H1 (cell line): ENCODE results near the gene VPS25. TPM values are rescaled to one million over a fixed set of nuclear protein-coding genes. Genes with fewer than 3 reads are reported as not detected.

ENCODE experiments used
- CTCF ChIA-PET: fragments of 300-600 bp; sonication (Branson Sonifier 250); formaldehyde crosslinking; loops from one replicate; lab custom pipeline; 2021; ENCODE audit not compliant: partially characterized antibody; lab: Charles Lee
- POLR2A ChIA-PET: fragments of 300-600 bp; sonication (Branson Sonifier 250); formaldehyde crosslinking; loops from one replicate; lab custom pipeline; 2021; ENCODE audit warnings: inconsistent platforms; ENCODE audit not compliant: partially characterized antibody; lab: Charles Lee
- DNase-seq, 2 experiments: peaks; one replicate each; pipeline versions ENCODE4 v3.0.0 to v3.0.0-alpha.2; 2010 to 2022; ENCODE audit warnings: low spot score in 2 of 2, low read depth in 1 of 2, mixed read lengths in 1 of 2
- FAIRE-seq: peaks from 2 replicates; lab custom pipeline; 2011; peaks lifted over from hg19 to GRCh38; lab: Jason Lieb, UNC
- H2AFZ ChIP-seq: 2 replicates; pipeline ENCODE4 v1.8.1; 2012; ENCODE audit warnings: low read length, inconsistent platforms
- H2AK5ac ChIP-seq: 2 replicates; pipeline ENCODE4 v1.6.1; 2013; ENCODE audit warnings: low read depth, low read length
- H2BK120ac ChIP-seq: replicated peaks from 2 replicates; pipeline ENCODE3; 2013; ENCODE audit warnings: low read depth, low read length, inconsistent platforms
- H2BK12ac ChIP-seq: 2 replicates; pipeline ENCODE4 v1.6.1; 2013; ENCODE audit warnings: low read depth, low read length
- H2BK15ac ChIP-seq: 2 replicates; pipeline ENCODE4 v1.6.1; 2013; ENCODE audit warnings: low read length
- H2BK20ac ChIP-seq: 2 replicates; pipeline ENCODE4 v1.6.1; 2013; ENCODE audit warnings: low read length
- H2BK5ac ChIP-seq: 2 replicates; pipeline ENCODE4 v1.6.1; 2013; ENCODE audit warnings: low read depth, low read length
- H3K14ac ChIP-seq: 2 replicates; pipeline ENCODE4 v1.6.1; 2013; ENCODE audit warnings: inconsistent platforms; ENCODE audit not compliant: insufficient read length
- H3K18ac ChIP-seq: 2 replicates; pipeline ENCODE4 v1.6.1; 2013; ENCODE audit warnings: low read length; ENCODE audit errors: extremely low read depth
- H3K23ac ChIP-seq: 2 replicates; pipeline ENCODE4 v1.6.1; 2013; ENCODE audit warnings: inconsistent platforms; ENCODE audit not compliant: insufficient read length
- H3K23me2 ChIP-seq: 2 replicates; pipeline ENCODE4 v1.6.1; 2013; ENCODE audit warnings: low read depth, low read length
- H3K27ac ChIP-seq: 2 replicates; pipeline ENCODE4 v1.6.1; 2011; ENCODE audit warnings: low read depth, low read length, inconsistent platforms
- H3K27me3 ChIP-seq, 4 experiments: replicated peaks in 1 of 4; 1 replicate in 1 of 4; 2 replicates in 3 of 4; pipeline versions ENCODE4 v1.6.1 to v1.8.1; 2011 to 2013; ENCODE audit warnings: low read length in 3 of 4, mild to moderate bottlenecking in 3 of 4, inconsistent platforms in 2 of 4, mixed read lengths in 2 of 4, moderate library complexity in 1 of 4; ENCODE audit not compliant: control insufficient read depth in 3 of 4, insufficient read depth in 3 of 4; ENCODE audit errors: extremely low read depth in 1 of 4
- H3K36me3 ChIP-seq, 4 experiments: 2 replicates each; pipeline versions ENCODE4 v1.6.1 to v1.8.1; 2011 to 2013; ENCODE audit warnings: mild to moderate bottlenecking in 4 of 4, low read length in 3 of 4, moderate library complexity in 2 of 4, control low read depth in 1 of 4, inconsistent platforms in 1 of 4; ENCODE audit not compliant: insufficient read depth in 4 of 4, control insufficient read depth in 2 of 4
- H3K4ac ChIP-seq: replicated peaks from 2 replicates; pipeline ENCODE3; 2013; ENCODE audit warnings: low read length, low read depth, mixed read lengths, inconsistent platforms; ENCODE audit not compliant: insufficient read length
- H3K4me1 ChIP-seq, 4 experiments: replicated peaks in 1 of 4; 1 replicate in 1 of 4; 2 replicates in 3 of 4; pipeline versions ENCODE4 v1.6.1 to v1.8.1; 2011 to 2013; ENCODE audit warnings: low read length in 3 of 4, inconsistent platforms in 2 of 4, mixed read lengths in 1 of 4; ENCODE audit not compliant: insufficient read depth in 4 of 4, control insufficient read depth in 3 of 4
- H3K4me2 ChIP-seq, 2 experiments: 2 replicates each; pipeline versions ENCODE4 v1.6.1 to v1.8.1; 2011 to 2013; ENCODE audit warnings: low read depth in 2 of 2, low read length in 2 of 2, control low read depth in 1 of 2, inconsistent platforms in 1 of 2, mild to moderate bottlenecking in 1 of 2; ENCODE audit not compliant: insufficient read depth in 1 of 2
- H3K4me3 ChIP-seq, 4 experiments: fragments of 200-600, 300-600 bp in 1 of 4; sonication (generic), shearing (Covaris generic), sonication (Bioruptor Twin) in 1 of 4; 2 replicates each; pipeline versions ENCODE4 v1.5.1 to v1.8.1; 2011 to 2016; ENCODE audit warnings: low read length in 4 of 4, low read depth in 3 of 4, control low read depth in 2 of 4, inconsistent platforms in 2 of 4, mild to moderate bottlenecking in 2 of 4, mixed read lengths in 1 of 4, moderate library complexity in 1 of 4; ENCODE audit not compliant: insufficient read depth in 2 of 4; ENCODE audit errors: extremely low read depth in 1 of 4
- H3K56ac ChIP-seq: replicated peaks from 2 replicates; pipeline ENCODE3; 2013; ENCODE audit warnings: low read depth, mild to moderate bottlenecking, mixed read lengths, low read length, inconsistent platforms; ENCODE audit not compliant: insufficient read length
- H3K79me1 ChIP-seq: 2 replicates; pipeline ENCODE4 v1.6.1; 2013; ENCODE audit warnings: low read depth, low read length, control low read depth
- H3K79me2 ChIP-seq, 2 experiments: 2 replicates each; pipeline versions ENCODE4 v1.6.1 to v1.8.1; 2012 to 2013; ENCODE audit warnings: low read length in 2 of 2, mild to moderate bottlenecking in 2 of 2, inconsistent platforms in 1 of 2; ENCODE audit not compliant: insufficient read depth in 2 of 2, control insufficient read depth in 1 of 2
- H3K9ac ChIP-seq, 4 experiments: replicated peaks in 1 of 4; 1 replicate in 1 of 4; 2 replicates in 3 of 4; pipeline versions ENCODE4 v1.6.1 to v1.8.1; 2011 to 2013; ENCODE audit warnings: low read depth in 3 of 4, low read length in 3 of 4, control low read depth in 2 of 4, mild to moderate bottlenecking in 2 of 4, moderate library complexity in 2 of 4, inconsistent platforms in 1 of 4; ENCODE audit errors: extremely low read depth in 1 of 4
- H3K9me3 ChIP-seq, 2 experiments: 2 replicates each; pipeline versions ENCODE4 v1.6.1 to v1.8.1; 2012 to 2013; ENCODE audit warnings: mild to moderate bottlenecking in 2 of 2, moderate library complexity in 2 of 2, control low read depth in 1 of 2, inconsistent platforms in 1 of 2, low read depth in 1 of 2, low read length in 1 of 2, mixed read lengths in 1 of 2; ENCODE audit not compliant: insufficient read depth in 2 of 2
- H4K20me1 ChIP-seq, 2 experiments: replicated peaks in 1 of 2; 2 replicates each; pipeline versions ENCODE3 to v1.8.1; 2011 to 2013; ENCODE audit warnings: inconsistent platforms in 2 of 2, low read length in 2 of 2, mild to moderate bottlenecking in 1 of 2; ENCODE audit not compliant: insufficient read depth in 2 of 2, control insufficient read depth in 1 of 2
- H4K5ac ChIP-seq: 2 replicates; pipeline ENCODE4 v1.6.1; 2013; ENCODE audit warnings: low read length, low read depth, mixed read lengths, inconsistent platforms; ENCODE audit not compliant: insufficient read length
- H4K8ac ChIP-seq: 2 replicates; pipeline ENCODE4 v1.8.0; 2013; ENCODE audit warnings: mild to moderate bottlenecking, moderate library complexity, low read length, inconsistent platforms; ENCODE audit not compliant: insufficient read depth; ENCODE audit errors: extremely low read depth
- H4K91ac ChIP-seq: replicated peaks from 2 replicates; pipeline ENCODE3; 2013; ENCODE audit warnings: low read length, mixed read lengths, inconsistent platforms; ENCODE audit not compliant: insufficient read length
- BRCA1 ChIP-seq: IDR thresholded peaks from 2 replicates; pipeline ENCODE4 v1.6.1; 2012; ENCODE audit warnings: low read depth, low read length, improper control_type of control experiment
- WGBS, 2 experiments: shearing (Covaris generic) in 1 of 2; methylation state at CpG; one replicate each; pipeline versions ENCODE4 v1.1.6 to v1.1.7; 2013 to 2015; ENCODE audit warnings: low lambda C conversion rate in 2 of 2, mixed read lengths in 2 of 2, inconsistent platforms in 1 of 2, low coverage in 1 of 2, missing lambda C conversion rate in 1 of 2; ENCODE audit not compliant: insufficient replicate concordance in 2 of 2, insufficient coverage in 1 of 2, insufficient read length in 1 of 2; ENCODE audit errors: extremely low coverage in 1 of 2, missing lambda C conversion rate in 1 of 2; 5-methylcytosine and 5-hydroxymethylcytosine counted together
- microRNA-seq, 2 experiments: library from miRNA; unstranded; fragments of <30 nt; microRNA quantifications; one replicate each; pipeline versions ENCODE4 to v1.2.0, GENCODE V29; 2016 to 2020; ENCODE audit warnings: borderline microRNAs expressed in 2 of 2, borderline number of aligned reads in 2 of 2, borderline replicate concordance in 1 of 2
- polyA plus RNA-seq, 7 experiments: library from polyadenylated mRNA; depleted of rRNA in 3 of 7; stranded (reverse) in 5 of 7; unstranded in 2 of 7; fragments of >200 nt in 5 of 7; fragments of 200-250 nt in 2 of 7; gene quantifications; 1 replicate in 5 of 7; 2 replicates in 1 of 7; 4 replicates in 1 of 7; pipeline versions ENCODE4 v1.2.1 to v1.2.3, GENCODE V29; 2011 to 2013; ENCODE audit warnings: missing spikeins in 2 of 7, mixed read lengths in 2 of 7
- small RNA-seq: library from polyadenylated mRNA; stranded (forward); fragments of <200 nt; extraction: miRNeasy Mini kit (QIAGEN cat#:217004); gene quantifications from one replicate; pipeline ENCODE3, GENCODE V24; 2013; ENCODE audit not compliant: insufficient read depth
- total RNA-seq: library from RNA; stranded (reverse); fragmentation: NEBNext Ultra II Directional; extraction: Animal tissue kit (Norgen Biotek cat#: 25700); gene quantifications from 2 replicates; pipeline ENCODE4 v1.2.1, GENCODE V29; 2021

The VPS25 gene
- total and polyA plus RNA-seq, 2 of the 8 experiments (the other 6 are each of a cell fraction or from before 2014, with no cell fraction given): 88.2 to 188 TPM

GRCh38 chr17:42827472-42827871 lies 54.2 kb downstream of the VPS25 start:
- DNase-seq (no peak), FAIRE-seq (no peak)
- no peak overlapping the region for H3K4me2 ChIP-seq
- H2BK12ac ChIP-seq: no peak overlapping the region
- peaks cover 0 to 8% of the 10 kb centered on the region in 2 experiments; a peak in 2 of 4 replicates for H3K79me2 ChIP-seq
- H3K23me2 ChIP-seq: peaks cover 5% of the 10 kb centered on the region
- H3K56ac ChIP-seq: no peak overlapping the region
- H2AK5ac ChIP-seq: no peak overlapping the region
- H2BK120ac ChIP-seq: no peak overlapping the region
- no peak overlapping the region for H2AFZ ChIP-seq
- POLR2A ChIA-PET: no interaction called here
- no peak overlapping the region for H4K8ac ChIP-seq
- H4K91ac ChIP-seq: no peak overlapping the region
- H3K27ac ChIP-seq: no peak overlapping the region
- no peak overlapping the region for H2BK15ac ChIP-seq
- H3K27me3 ChIP-seq: no peaks in the 10 kb centered on the region
- H2BK20ac ChIP-seq: no peak overlapping the region
- no peak overlapping the region for H3K4ac ChIP-seq
- no peaks in the 10 kb centered on the region for H3K36me3 ChIP-seq
- no peak overlapping the region for H3K9ac ChIP-seq
- no peak overlapping the region for H4K5ac ChIP-seq
- no peaks in the 10 kb centered on the region for H4K20me1 ChIP-seq
- no peak overlapping the region for H2BK5ac ChIP-seq
- H3K9me3 ChIP-seq: no peaks in the 10 kb centered on the region
- H3K14ac ChIP-seq: no peak overlapping the region
- TF ChIP-seq BRCA1: no peak
- 86% methylated on average over 1 of the region's 1 CpG; no CpG with 5 or more reads in 1 of the 2 experiments for WGBS, 2 experiments
- H3K23ac ChIP-seq: no peak overlapping the region
- CTCF ChIA-PET: interaction anchor here (1.5 kb wide), 1 partner anchor 21 kb away, joined by 3 read pairs; no protein-coding TSS in a partner anchor
- peaks cover 5% of the 10 kb centered on the region; the same call in 1 of the 2 replicates for H3K79me1 ChIP-seq
- peaks cover 0 to 2% (median 0%) of the 10 kb centered on the region in 4 experiments; a peak in 3 of 7 replicates for H3K4me1 ChIP-seq
- no peak overlapping the region for H3K4me3 ChIP-seq
- no peak overlapping the region for H3K18ac ChIP-seq

Small RNAs within 50 kb of the gene (microRNA-seq; reads per million reads assigned to microRNA genes)
- gene MIR6781: 0 to 0.46 reads per million in 2 experiments

Small RNAs within 50 kb of the gene (small RNA-seq; reads per million reads assigned to genes)
- gene HMGN2P15: not detected
- 0.51 reads per million for gene MIR6781

Other genes with a start within 250 kb of the VPS25 start
- gene NAGLU, start 237.2 kb upstream of the VPS25 start, total RNA-seq: 19.4 and 21.3 TPM in 2 replicates
- 21.6 and 34.5 TPM in 2 replicates for gene NAGLU, start 237.2 kb upstream of the VPS25 start, polyA plus RNA-seq (2011; rRNA removed)
- 0.88 and 1.1 TPM in 2 replicates for gene HSD17B1, start 220.5 kb upstream of the VPS25 start, total RNA-seq
- gene HSD17B1, start 220.5 kb upstream of the VPS25 start, polyA plus RNA-seq (2011; rRNA removed): 1.0 and 1.8 TPM in 2 replicates
- gene COASY, start 211.3 kb upstream of the VPS25 start, total RNA-seq: 100 and 109 TPM in 2 replicates
- gene COASY, start 211.3 kb upstream of the VPS25 start, polyA plus RNA-seq (2011; rRNA removed): 64.5 and 110 TPM in 2 replicates
- gene MLX, start 206.3 kb upstream of the VPS25 start, total RNA-seq: 27.5 and 34.2 TPM in 2 replicates
- 25.4 and 27.0 TPM in 2 replicates for gene MLX, start 206.3 kb upstream of the VPS25 start, polyA plus RNA-seq (2011; rRNA removed)
- 21.9 and 22.7 TPM in 2 replicates for gene PSMC3IP, start 195.7 kb upstream of the VPS25 start, total RNA-seq
- gene PSMC3IP, start 195.7 kb upstream of the VPS25 start, polyA plus RNA-seq (2011; rRNA removed): 9.5 and 11.5 TPM in 2 replicates
- gene RETREG3, start 164.1 kb upstream of the VPS25 start, total RNA-seq: 39.6 and 42.6 TPM in 2 replicates
- gene RETREG3, start 164.1 kb upstream of the VPS25 start, polyA plus RNA-seq (2011; rRNA removed): 23.7 and 27.0 TPM in 2 replicates
- gene TUBG1, start 163.8 kb upstream of the VPS25 start, total RNA-seq: 107 and 109 TPM in 2 replicates
- 208 and 276 TPM in 2 replicates for gene TUBG1, start 163.8 kb upstream of the VPS25 start, polyA plus RNA-seq (2011; rRNA removed)
- gene TUBG2, start 114.2 kb upstream of the VPS25 start, total RNA-seq: 13.0 and 14.8 TPM in 2 replicates
- gene TUBG2, start 114.2 kb upstream of the VPS25 start, polyA plus RNA-seq (2011; rRNA removed): 16.6 and 31.2 TPM in 2 replicates
- gene PLEKHH3, start 96.5 kb upstream of the VPS25 start, total RNA-seq: 11.1 and 13.7 TPM in 2 replicates
- 13.5 and 23.7 TPM in 2 replicates for gene PLEKHH3, start 96.5 kb upstream of the VPS25 start, polyA plus RNA-seq (2011; rRNA removed)
- gene CCR10, start 91.6 kb upstream of the VPS25 start, total RNA-seq: 0.75 and 1.1 TPM in 2 replicates
- 4.0 and 5.7 TPM in 2 replicates for gene CCR10, start 91.6 kb upstream of the VPS25 start, polyA plus RNA-seq (2011; rRNA removed)
- 4.7 and 5.2 TPM in 2 replicates for gene CNTNAP1, start 90.9 kb upstream of the VPS25 start, total RNA-seq
- gene CNTNAP1, start 90.9 kb upstream of the VPS25 start, polyA plus RNA-seq (2011; rRNA removed): 10.0 and 13.5 TPM in 2 replicates
- gene EZH1, start 28.4 kb upstream of the VPS25 start, total RNA-seq: 18.5 and 20.8 TPM in 2 replicates
- 17.4 and 22.9 TPM in 2 replicates for gene EZH1, start 28.4 kb upstream of the VPS25 start, polyA plus RNA-seq (2011; rRNA removed)
- gene RAMP2, start 12.2 kb upstream of the VPS25 start, total RNA-seq: 12.0 and 13.4 TPM in 2 replicates
- 41.5 and 41.7 TPM in 2 replicates for gene RAMP2, start 12.2 kb upstream of the VPS25 start, polyA plus RNA-seq (2011; rRNA removed)
- 1.2 and 1.7 TPM in 2 replicates for gene WNK4, start 7.2 kb downstream of the VPS25 start, total RNA-seq
- gene WNK4, start 7.2 kb downstream of the VPS25 start, polyA plus RNA-seq (2011; rRNA removed): 0.21 and 0.86 TPM in 2 replicates
- 68.4 and 71.2 TPM in 2 replicates for gene COA3, start 25.3 kb downstream of the VPS25 start, total RNA-seq
- gene COA3, start 25.3 kb downstream of the VPS25 start, polyA plus RNA-seq (2011; rRNA removed): 137 and 143 TPM in 2 replicates
- gene CNTD1, start 25.4 kb downstream of the VPS25 start, total RNA-seq: not detected in 2 replicates
- gene CNTD1, start 25.4 kb downstream of the VPS25 start, polyA plus RNA-seq (2011; rRNA removed): 0.08 TPM in 1 of 2 replicates, not detected in the other
- 55.4 and 64.2 TPM in 2 replicates for gene BECN1, start 50.8 kb downstream of the VPS25 start, total RNA-seq
- gene BECN1, start 50.8 kb downstream of the VPS25 start, polyA plus RNA-seq (2011; rRNA removed): 31.5 and 38.8 TPM in 2 replicates
- 223 and 224 TPM in 2 replicates for gene PSME3, start 59.9 kb downstream of the VPS25 start, total RNA-seq
- gene PSME3, start 59.9 kb downstream of the VPS25 start, polyA plus RNA-seq (2011; rRNA removed): 109 and 149 TPM in 2 replicates
- gene AOC2, start 71.1 kb downstream of the VPS25 start, total RNA-seq: 4.0 and 4.2 TPM in 2 replicates
- gene AOC2, start 71.1 kb downstream of the VPS25 start, polyA plus RNA-seq (2011; rRNA removed): 4.7 and 7.2 TPM in 2 replicates
- 2.1 and 2.7 TPM in 2 replicates for gene AOC3, start 77.8 kb downstream of the VPS25 start, total RNA-seq
- gene AOC3, start 77.8 kb downstream of the VPS25 start, polyA plus RNA-seq (2011; rRNA removed): 2.5 and 4.1 TPM in 2 replicates
- not detected in 2 replicates for gene G6PC1, start 127.3 kb downstream of the VPS25 start, total RNA-seq
- 0.02 TPM in 1 of 2 replicates, not detected in the other for gene G6PC1, start 127.3 kb downstream of the VPS25 start, polyA plus RNA-seq (2011; rRNA removed)
- 45.0 and 51.5 TPM in 2 replicates for gene AARSD1, start 191.0 kb downstream of the VPS25 start, total RNA-seq
- gene AARSD1, start 191.0 kb downstream of the VPS25 start, polyA plus RNA-seq (2011; rRNA removed): 43.8 and 58.8 TPM in 2 replicates
- 2.2 and 3.0 TPM in 2 replicates for gene PTGES3L, start 206.6 kb downstream of the VPS25 start, total RNA-seq
- gene PTGES3L, start 206.6 kb downstream of the VPS25 start, polyA plus RNA-seq (2011; rRNA removed): 2.6 and 3.6 TPM in 2 replicates
- gene RUNDC1, start 207.1 kb downstream of the VPS25 start, total RNA-seq: 10.7 and 11.9 TPM in 2 replicates
- 7.9 and 9.4 TPM in 2 replicates for gene RUNDC1, start 207.1 kb downstream of the VPS25 start, polyA plus RNA-seq (2011; rRNA removed)
- gene RPL27, start 225.0 kb downstream of the VPS25 start, total RNA-seq: 1,415 and 1,425 TPM in 2 replicates
- 3,779 and 3,900 TPM in 2 replicates for gene RPL27, start 225.0 kb downstream of the VPS25 start, polyA plus RNA-seq (2011; rRNA removed)
- gene IFI35, start 233.3 kb downstream of the VPS25 start, total RNA-seq: 2.0 and 2.5 TPM in 2 replicates
- 4.7 and 4.9 TPM in 2 replicates for gene IFI35, start 233.3 kb downstream of the VPS25 start, polyA plus RNA-seq (2011; rRNA removed)
- 281 and 295 TPM in 2 replicates for gene VAT1, start 248.9 kb downstream of the VPS25 start, total RNA-seq
- 200 and 269 TPM in 2 replicates for gene VAT1, start 248.9 kb downstream of the VPS25 start, polyA plus RNA-seq (2011; rRNA removed)